ENCODE results near the gene RARS2.

DNA sequence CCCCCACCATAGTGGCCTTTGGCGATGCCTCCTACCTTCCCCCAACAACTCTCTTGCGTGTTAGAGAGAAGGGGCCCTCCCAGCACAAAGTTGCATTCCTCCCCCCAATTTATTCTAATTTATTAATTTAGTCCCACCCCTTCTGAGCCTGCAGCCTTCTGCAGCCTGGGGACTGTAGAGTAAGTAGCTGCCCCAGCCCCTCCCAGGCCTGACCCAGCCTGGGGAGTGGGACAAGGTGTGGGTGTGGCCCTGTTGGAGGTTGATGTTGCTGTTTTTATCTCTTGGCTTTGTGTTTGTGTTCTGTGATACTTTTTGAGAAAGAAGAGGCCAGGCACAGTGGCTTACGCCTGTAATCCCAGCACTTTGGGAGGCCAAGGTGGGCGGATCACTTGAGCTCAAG lies 49.6 kb upstream of the RARS2 start:
- TF ChIP-seq, protein P1, sequence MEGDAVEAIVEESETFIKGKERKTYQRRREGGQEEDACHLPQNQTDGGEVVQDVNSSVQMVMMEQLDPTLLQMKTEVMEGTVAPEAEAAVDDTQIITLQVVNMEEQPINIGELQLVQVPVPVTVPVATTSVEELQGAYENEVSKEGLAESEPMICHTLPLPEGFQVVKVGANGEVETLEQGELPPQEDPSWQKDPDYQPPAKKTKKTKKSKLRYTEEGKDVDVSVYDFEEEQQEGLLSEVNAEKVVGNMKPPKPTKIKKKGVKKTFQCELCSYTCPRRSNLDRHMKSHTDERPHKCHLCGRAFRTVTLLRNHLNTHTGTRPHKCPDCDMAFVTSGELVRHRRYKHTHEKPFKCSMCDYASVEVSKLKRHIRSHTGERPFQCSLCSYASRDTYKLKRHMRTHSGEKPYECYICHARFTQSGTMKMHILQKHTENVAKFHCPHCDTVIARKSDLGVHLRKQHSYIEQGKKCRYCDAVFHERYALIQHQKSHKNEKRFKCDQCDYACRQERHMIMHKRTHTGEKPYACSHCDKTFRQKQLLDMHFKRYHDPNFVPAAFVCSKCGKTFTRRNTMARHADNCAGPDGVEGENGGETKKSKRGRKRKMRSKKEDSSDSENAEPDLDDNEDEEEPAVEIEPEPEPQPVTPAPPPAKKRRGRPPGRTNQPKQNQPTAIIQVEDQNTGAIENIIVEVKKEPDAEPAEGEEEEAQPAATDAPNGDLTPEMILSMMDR (conservative IDR thresholded peaks at IDR 0.05 in 1 of 2, IDR thresholded peaks at IDR 0.05 in 1 of 2; ENCODE audit: low read depth in 1 of 2, low read length in 2 of 2): no peak
- TF ChIP-seq EZH2 (IDR thresholded peaks at IDR 0.05; ENCODE audit: low read length, missing control alignments): no peak
